ENCODE measurements around the gene HJV.

The HJV gene

GRCh38 chr1:145977486-145978470 is 43.8 kb downstream of the HJV start:
- peak; percentile 85 for DNase-seq (ENCODE audit: low read depth)

GRCh38 chr1:145977016-145977415 is 44.5 kb downstream of the HJV start:
- no peak for DNase-seq (ENCODE audit: low read depth)

GRCh38 chr1:145975216-145975615 is 46.3 kb downstream of the HJV start:
- DNase-seq (ENCODE audit: low read depth) = no peak

GRCh38 chr1:145974721-145975120 is 46.8 kb downstream of the HJV start:
- no peak for DNase-seq (ENCODE audit: low read depth)

DNA sequence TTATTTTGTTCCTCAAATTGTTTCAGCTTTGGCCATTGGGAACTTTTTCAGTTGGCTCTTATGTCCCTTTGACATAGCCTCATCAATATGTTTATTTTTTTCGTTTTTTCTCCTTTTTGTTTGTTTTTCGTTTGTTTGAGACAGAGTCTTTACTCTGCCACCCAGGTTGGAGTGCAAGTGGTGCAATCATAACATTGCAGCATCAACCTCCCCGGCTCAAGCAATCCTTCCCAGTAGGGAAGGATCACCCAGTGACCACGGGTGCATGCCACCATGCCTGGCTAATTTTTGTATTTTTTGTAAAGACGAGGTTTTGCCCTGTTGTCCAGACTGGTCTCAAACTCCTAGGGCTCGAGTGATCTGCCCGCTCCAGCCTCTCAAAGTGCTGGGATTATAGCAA is 49.0 kb downstream of the HJV start:
- peak; percentile 45 for DNase-seq (ENCODE audit: low read depth)

Measured in amniotic epithelial cell (primary cell).